B cell (primary cell): ENCODE results near the gene BICDL2. TPM values are rescaled to one million over a fixed set of nuclear protein-coding genes. Genes with fewer than 3 reads are reported as not detected.

Experiments used
- ATAC-seq: fragments of 200-7000 bp; cut with Tn5 transposase; one replicate; pipeline ENCODE4 v1.10.0; 2021; ENCODE audit warnings: low read depth, mild to moderate bottlenecking, moderate number of reproducible peaks, moderate library complexity
- CTCF ChIA-PET: fragments of 350-600 bp; sonication (Branson Sonifier 250); formaldehyde crosslinking; loops from one replicate; lab custom pipeline; 2021; ENCODE audit warnings: antibody characterized with exemption, inconsistent platforms; lab: Charles Lee
- POLR2A ChIA-PET: fragments of 350-600 bp; sonication (Branson Sonifier 250); formaldehyde crosslinking; loops from one replicate; lab custom pipeline; 2021; ENCODE audit warnings: antibody characterized with exemption; lab: Charles Lee
- DNase-seq: peaks from one replicate; pipeline ENCODE4 v3.0.0; 2013
- H2AFZ ChIP-seq: 2 replicates; pipeline ENCODE4 v1.6.1; 2012; ENCODE audit warnings: mild to moderate bottlenecking, low read depth, low read length; ENCODE audit not compliant: insufficient read depth, poor library complexity, severe bottlenecking
- H3K27ac ChIP-seq, 2 donors: 1 replicate in 1 of 2; 2 replicates in 1 of 2; pipeline ENCODE4 v1.5.1; 2012 to 2013; ENCODE audit warnings: low read length in 2 of 2, mild to moderate bottlenecking in 2 of 2, moderate library complexity in 1 of 2
- H3K27me3 ChIP-seq, 4 experiments: fragments of 200-600 bp in 1 of 4; sonication (generic) in 1 of 4; replicated peaks in 1 of 4; 1 replicate in 2 of 4; 2 replicates in 2 of 4; pipeline versions ENCODE4 v1.6.1 to v1.7.0; 2013 to 2016; ENCODE audit warnings: low read length in 3 of 4, mild to moderate bottlenecking in 2 of 4, mixed read lengths in 1 of 4, moderate library complexity in 1 of 4; ENCODE audit not compliant: insufficient read depth in 4 of 4, control insufficient read depth in 3 of 4; ENCODE audit errors: control extremely low read depth in 1 of 4
- H3K36me3 ChIP-seq, 2 experiments: replicated peaks in 1 of 2; 1 replicate in 1 of 2; 2 replicates in 1 of 2; pipeline versions ENCODE4 v1.6.1 to v1.7.1; 2013; ENCODE audit warnings: low read length in 1 of 2; ENCODE audit not compliant: insufficient read depth in 2 of 2, control insufficient read depth in 1 of 2; ENCODE audit errors: control extremely low read depth in 1 of 2, extremely low read depth in 1 of 2
- H3K4me1 ChIP-seq, 2 donors: fragments of 200-600 bp in 1 of 2; sonication (generic) in 1 of 2; 1 replicate in 1 of 2; 2 replicates in 1 of 2; pipeline versions ENCODE4 v1.5.1 to v1.6.1; 2013 to 2017; ENCODE audit warnings: low read length in 2 of 2; ENCODE audit not compliant: control insufficient read depth in 2 of 2, insufficient read depth in 2 of 2
- H3K4me2 ChIP-seq: replicated peaks from 2 replicates; pipeline ENCODE3; 2012; ENCODE audit warnings: mild to moderate bottlenecking, low read depth, low read length; ENCODE audit not compliant: poor library complexity, severe bottlenecking
- H3K4me3 ChIP-seq, 5 experiments: fragments of 200-600 bp in 1 of 5; sonication (generic) in 1 of 5; 1 replicate in 3 of 5; 2 replicates in 2 of 5; pipeline versions ENCODE4 v1.5.1 to v1.7.0; 2011 to 2016; ENCODE audit warnings: low read length in 4 of 5, mild to moderate bottlenecking in 4 of 5, low read depth in 2 of 5, control low read depth in 1 of 5, moderate library complexity in 1 of 5; ENCODE audit not compliant: insufficient read depth in 1 of 5; ENCODE audit errors: control extremely low read depth in 1 of 5, extremely low read depth in 1 of 5
- H3K79me2 ChIP-seq: fragments of 200-600 bp; sonication (generic); one replicate; pipeline ENCODE4 v1.6.0; 2016; ENCODE audit warnings: low read length; ENCODE audit not compliant: control insufficient read depth, insufficient read depth
- H3K9ac ChIP-seq: fragments of 200-600 bp; sonication (generic); 2 replicates; pipeline ENCODE4 v1.6.1; 2017; ENCODE audit warnings: mild to moderate bottlenecking, low read length, moderate library complexity
- H3K9me3 ChIP-seq, 3 donors: one replicate each; pipeline versions ENCODE4 v1.6.1 to v1.7.1; 2013; ENCODE audit warnings: low read length in 2 of 3; ENCODE audit not compliant: control insufficient read depth in 2 of 3, insufficient read depth in 1 of 3; ENCODE audit errors: control extremely low read depth in 1 of 3
- H4K20me1 ChIP-seq: 2 replicates; pipeline ENCODE4 v1.6.0; 2012; ENCODE audit warnings: mild to moderate bottlenecking, low read length; ENCODE audit not compliant: insufficient read depth, control insufficient read depth, poor library complexity, severe bottlenecking
- H3K27ac Mint-ChIP-seq: one replicate; pipeline ENCODE4 v1.8.0; 2021; ENCODE audit warnings: mixed read lengths
- H3K27me3 Mint-ChIP-seq: one replicate; pipeline ENCODE4 v1.8.0; 2021; ENCODE audit warnings: mixed read lengths
- H3K4me1 Mint-ChIP-seq: one replicate; pipeline ENCODE4 v1.8.0; 2021; ENCODE audit warnings: mixed read lengths
- H3K4me3 Mint-ChIP-seq: one replicate; pipeline ENCODE4 v1.8.0; 2021; ENCODE audit warnings: mixed read lengths
- H3K9me3 Mint-ChIP-seq: one replicate; pipeline ENCODE4 v1.8.0; 2022; ENCODE audit warnings: mixed read lengths; ENCODE audit not compliant: insufficient read depth
- EZH2 ChIP-seq: IDR thresholded peaks from 2 replicates; pipeline ENCODE4 v1.6.1; 2012; ENCODE audit warnings: borderline replicate concordance, low read depth, mild to moderate bottlenecking, moderate library complexity, low read length; ENCODE audit not compliant: insufficient read depth, poor library complexity, severe bottlenecking
- WGBS: methylation state at CpG from one replicate; pipeline ENCODE4 v1.1.5; 2013; ENCODE audit warnings: missing lambda C conversion rate; ENCODE audit not compliant: insufficient coverage; 5-methylcytosine and 5-hydroxymethylcytosine counted together
- intact Hi-C: fragments of 100-400 bp; cut with micrococcal nuclease; formaldehyde crosslinking; loops from one replicate; pipeline ENCODE4 v1.10.0; 2022
- polyA plus RNA-seq: library from polyadenylated mRNA; depleted of rRNA; stranded (reverse); fragments of >200 nt; gene quantifications from 2 replicates; pipeline ENCODE4 v1.2.3, GENCODE V29; 2012
- total RNA-seq, 2 donors: library from RNA; stranded (reverse); fragments of 120-200 nt in 1 of 2; gene quantifications; 1 replicate in 1 of 2; 2 replicates in 1 of 2; pipeline versions ENCODE4 v1.2.3 to v1.2.4, GENCODE V29; 2013 to 2022
- TF ChIP-seq, protein P1 (sequence below): fragments of 200-600 bp; IDR thresholded peaks from one replicate; pipeline ENCODE4 v1.8.0; 2022; ENCODE audit warnings: antibody characterized with exemption, mild to moderate bottlenecking

BICDL2 gene
- total and polyA plus RNA-seq, 2 donors (not counting 1 experiment from before 2014, with no cell fraction given): 0.20 TPM; not detected in 1

DNA sequence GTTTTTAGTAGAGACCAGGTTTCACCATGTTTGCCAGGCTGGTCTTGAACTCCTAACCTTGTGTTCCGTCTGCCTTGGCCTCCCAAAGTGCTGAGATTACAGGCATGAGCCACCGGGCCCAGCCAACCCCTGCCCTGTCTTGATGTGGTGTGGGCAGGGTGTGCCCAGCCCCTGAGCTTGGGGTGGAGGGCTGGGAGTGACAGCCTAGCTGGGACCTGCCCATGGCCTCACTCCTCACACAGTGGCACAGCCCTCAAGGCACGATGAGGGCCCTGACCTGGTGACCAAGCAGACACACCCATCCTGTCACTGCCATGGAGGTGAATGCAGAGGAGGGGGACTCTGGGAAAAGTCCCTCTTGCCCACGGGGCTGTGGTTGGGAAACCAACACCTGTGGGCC is 31.7 kb upstream of the BICDL2 start:
- no peaks in the 10 kb centered on the region for H3K9me3 ChIP-seq
- no peak for TF ChIP-seq EZH2
- TF ChIP-seq, protein P1, sequence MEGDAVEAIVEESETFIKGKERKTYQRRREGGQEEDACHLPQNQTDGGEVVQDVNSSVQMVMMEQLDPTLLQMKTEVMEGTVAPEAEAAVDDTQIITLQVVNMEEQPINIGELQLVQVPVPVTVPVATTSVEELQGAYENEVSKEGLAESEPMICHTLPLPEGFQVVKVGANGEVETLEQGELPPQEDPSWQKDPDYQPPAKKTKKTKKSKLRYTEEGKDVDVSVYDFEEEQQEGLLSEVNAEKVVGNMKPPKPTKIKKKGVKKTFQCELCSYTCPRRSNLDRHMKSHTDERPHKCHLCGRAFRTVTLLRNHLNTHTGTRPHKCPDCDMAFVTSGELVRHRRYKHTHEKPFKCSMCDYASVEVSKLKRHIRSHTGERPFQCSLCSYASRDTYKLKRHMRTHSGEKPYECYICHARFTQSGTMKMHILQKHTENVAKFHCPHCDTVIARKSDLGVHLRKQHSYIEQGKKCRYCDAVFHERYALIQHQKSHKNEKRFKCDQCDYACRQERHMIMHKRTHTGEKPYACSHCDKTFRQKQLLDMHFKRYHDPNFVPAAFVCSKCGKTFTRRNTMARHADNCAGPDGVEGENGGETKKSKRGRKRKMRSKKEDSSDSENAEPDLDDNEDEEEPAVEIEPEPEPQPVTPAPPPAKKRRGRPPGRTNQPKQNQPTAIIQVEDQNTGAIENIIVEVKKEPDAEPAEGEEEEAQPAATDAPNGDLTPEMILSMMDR: no peak
- DNase-seq (no peak), ATAC-seq (no peak)
- H3K4me1 ChIP-seq: peaks cover 5 to 7% of the 10 kb centered on the region in 2 donors
- Mint-ChIP-seq H3K4me1 (peaks cover 16% of the 10 kb centered on the region), H3K4me3 (no peak overlapping the region), H3K27ac (no peak overlapping the region), H3K9me3 (no peaks in the 10 kb centered on the region), H3K27me3 (no peaks in the 10 kb centered on the region)
- no peaks in the 10 kb centered on the region for H3K27me3 ChIP-seq
- POLR2A ChIA-PET: no interaction called here
- no peak overlapping the region for H3K4me2 ChIP-seq
- no peaks in the 10 kb centered on the region for H3K36me3 ChIP-seq
- 100% methylated on average over 2 of the region's 4 CpGs for WGBS
- H4K20me1 ChIP-seq: no peaks in the 10 kb centered on the region
- CTCF ChIA-PET: no interaction called here
- no peak overlapping the region for H3K9ac ChIP-seq
- intact Hi-C loops: no loop called here
- H3K79me2 ChIP-seq: no peaks in the 10 kb centered on the region
- no peak overlapping the region for H3K4me3 ChIP-seq
- H2AFZ ChIP-seq: no peak overlapping the region
- H3K27ac ChIP-seq: no peak overlapping the region

DNA sequence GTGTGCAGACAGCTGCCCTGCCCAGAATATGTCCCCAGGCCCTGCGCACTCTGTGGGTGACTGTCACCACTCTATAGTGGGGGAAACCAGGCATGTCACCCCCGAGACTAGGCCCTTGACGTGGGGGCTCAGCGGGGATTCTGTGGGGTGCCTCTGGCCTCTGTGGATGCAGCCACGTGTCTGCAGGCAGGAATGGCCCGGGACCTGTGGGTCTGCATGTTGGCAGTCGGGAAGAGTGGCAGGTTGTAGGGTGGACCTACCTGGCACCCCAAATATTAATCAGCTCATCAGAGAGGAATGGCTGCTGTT is 29.6 kb upstream of the BICDL2 start:
- intact Hi-C loops: no loop called here
- H4K20me1 ChIP-seq: no peaks in the 10 kb centered on the region
- ChIA-PET POLR2A (no interaction called here), CTCF (interaction anchor here (0.7 kb wide), 1 partner anchor 63 kb away, joined by 3 read pairs; no protein-coding TSS in a partner anchor)
- Mint-ChIP-seq H3K4me3 (no peak overlapping the region), H3K4me1 (peaks cover 5% of the 10 kb centered on the region), H3K27me3 (no peaks in the 10 kb centered on the region), H3K27ac (no peak overlapping the region), H3K9me3 (no peaks in the 10 kb centered on the region)
- H3K9ac ChIP-seq: no peak overlapping the region
- no peak for ATAC-seq
- no peaks in the 10 kb centered on the region for H3K27me3 ChIP-seq
- 92% methylated on average over 7 of the region's 7 CpGs for WGBS
- H3K79me2 ChIP-seq: no peaks in the 10 kb centered on the region
- H3K4me1 ChIP-seq: peaks cover 3 to 4% of the 10 kb centered on the region in 2 donors
- no peak overlapping the region for H3K27ac ChIP-seq
- H3K4me2 ChIP-seq: no peak overlapping the region
- no peaks in the 10 kb centered on the region for H3K9me3 ChIP-seq
- H3K4me3 ChIP-seq: no peak overlapping the region
- TF ChIP-seq EZH2: no peak
- TF ChIP-seq, protein P1: no peak
- DNase-seq: no peak
- no peak overlapping the region for H2AFZ ChIP-seq
- H3K36me3 ChIP-seq: no peaks in the 10 kb centered on the region
